Left renal cortex interstitium (tissue), 4 donors: ENCODE data around the gene MMADHC. TPM values are rescaled to one million over a fixed set of nuclear protein-coding genes. Genes with fewer than 3 reads are reported as not detected.
"Not testable (repeated sequence)": the region's sequence is repeated elsewhere in the genome, so short reads cannot be mapped to it uniquely, and the experiment has no call there.

ENCODE experiments used
- DNase-seq, 4 donors: peaks; one replicate each; pipeline ENCODE4 v3.0.0-alpha.2; 2013; ENCODE audit warnings: low read depth in 4 of 4, low spot score in 2 of 4, missing footprints in 1 of 4
- polyA plus RNA-seq, 4 donors: library from polyadenylated mRNA; unstranded; fragments of 120-200 nt; gene quantifications; one replicate each; pipeline ENCODE4 v1.2.1, GENCODE V29; 2013; ENCODE audit not compliant: insufficient read length in 4 of 4

The MMADHC gene
- polyA plus RNA-seq, 4 donors: 104 to 138 (median 113) TPM

GRCh38 chr2:149595056-149595963 lies 7.7 kb upstream of the MMADHC start:
- DNase-seq: no peak

- DNase-seq: no peak
Measured at GRCh38 chr2:149594411-149594810, 6.8 kb upstream of the MMADHC start.

- DNase-seq: no peak
Measured at GRCh38 chr2:149587950-149588487, 444 bp upstream of the MMADHC start.

- no peak for DNase-seq
Measured at GRCh38 chr2:149586898-149587219, 716 bp downstream of the MMADHC start.

- DNase-seq: no peak
Measured at GRCh38 chr2:149586063-149586462, 1.5 kb downstream of the MMADHC start.

GRCh38 chr2:149585166-149585885 lies 2.2 kb downstream of the MMADHC start:
- no peak for DNase-seq

GRCh38 chr2:149579972-149580882 lies 7.3 kb downstream of the MMADHC start:
- DNase-seq: no peak

GRCh38 chr2:149577269-149577668 lies 10.3 kb downstream of the MMADHC start:
- no peak for DNase-seq

GRCh38 chr2:149575752-149576151 lies 11.8 kb downstream of the MMADHC start:
- DNase-seq: no peak

GRCh38 chr2:149575277-149575676 lies 12.3 kb downstream of the MMADHC start:
- no peak for DNase-seq

GRCh38 chr2:149573760-149574159 lies 13.8 kb downstream of the MMADHC start:
- DNase-seq: no peak

GRCh38 chr2:149572102-149572953 lies 15.2 kb downstream of the MMADHC start:
- DNase-seq: no peak

GRCh38 chr2:149568138-149568537 lies 19.4 kb downstream of the MMADHC start:
- no peak for DNase-seq

GRCh38 chr2:149566652-149567051 lies 20.9 kb downstream of the MMADHC start:
- no peak for DNase-seq

GRCh38 chr2:149565625-149566024 lies 21.9 kb downstream of the MMADHC start:
- not testable (repeated sequence) for DNase-seq

GRCh38 chr2:149564983-149565382 lies 22.6 kb downstream of the MMADHC start:
- no peak for DNase-seq

- no peak for DNase-seq
Measured at GRCh38 chr2:149564097-149564496, 23.5 kb downstream of the MMADHC start.

- no peak for DNase-seq
Measured at GRCh38 chr2:149562324-149562723, 25.3 kb downstream of the MMADHC start.

- no peak for DNase-seq
Measured at GRCh38 chr2:149561309-149561926, 26.2 kb downstream of the MMADHC start.
